Loucy (cell line): ENCODE data around the gene STX18.

Experiments used
- H2AFZ ChIP-seq: fragments of 200-600 bp; sonication (generic); 2 replicates; pipeline ENCODE4 v1.6.0; 2016; ENCODE audit warnings: antibody characterized with exemption, mild to moderate bottlenecking, low read length, moderate library complexity
- H3F3A ChIP-seq: fragments of 200-600 bp; 2 replicates; pipeline ENCODE4 v1.6.0; 2016; ENCODE audit warnings: antibody characterized with exemption, low read depth, mild to moderate bottlenecking
- H3K27me3 ChIP-seq: fragments of 200-600 bp; sonication (generic); 2 replicates; pipeline ENCODE4 v1.6.1; 2014; ENCODE audit warnings: low read length, mild to moderate bottlenecking; ENCODE audit not compliant: insufficient read depth, poor library complexity, severe bottlenecking
- H3K36me3 ChIP-seq: fragments of 200-600 bp; sonication (generic); 2 replicates; pipeline ENCODE4 v1.6.1; 2016; ENCODE audit warnings: low read length; ENCODE audit not compliant: insufficient read depth
- H3K4me1 ChIP-seq: fragments of 200-600 bp; sonication (generic); 2 replicates; pipeline ENCODE4 v1.5.1; 2014; ENCODE audit warnings: low read length, mild to moderate bottlenecking; ENCODE audit not compliant: insufficient read depth, poor library complexity, severe bottlenecking
- H3K4me2 ChIP-seq: fragments of 200-600 bp; sonication (generic); 2 replicates; pipeline ENCODE4 v1.6.0; 2014; ENCODE audit warnings: antibody characterized with exemption, low read length, low read depth, mild to moderate bottlenecking; ENCODE audit not compliant: poor library complexity, severe bottlenecking
- H3K4me3 ChIP-seq: fragments of 200-600 bp; sonication (generic); 2 replicates; pipeline ENCODE4 v1.5.1; 2014; ENCODE audit warnings: low read length, mild to moderate bottlenecking, mixed read lengths; ENCODE audit not compliant: poor library complexity, severe bottlenecking
- H3K79me2 ChIP-seq: fragments of 200-600 bp; sonication (generic); 2 replicates; pipeline ENCODE4 v1.6.1; 2014; ENCODE audit warnings: low read length; ENCODE audit not compliant: insufficient read depth
- H3K9ac ChIP-seq: fragments of 200-600 bp; sonication (generic); 2 replicates; pipeline ENCODE4 v1.6.0; 2014; ENCODE audit warnings: mild to moderate bottlenecking, low read depth, low read length, moderate library complexity; ENCODE audit not compliant: poor library complexity, severe bottlenecking
- H3K9me2 ChIP-seq: fragments of 200-600 bp; sonication (generic); replicated peaks from 2 replicates; pipeline ENCODE4 v1.6.1; 2016; ENCODE audit warnings: low read depth, low read length, mixed read lengths
- H3K9me3 ChIP-seq: fragments of 200-600 bp; sonication (generic); 2 replicates; pipeline ENCODE4 v1.6.1; 2014; ENCODE audit warnings: mild to moderate bottlenecking, antibody characterized with exemption, low read length, low read depth; ENCODE audit not compliant: insufficient read depth
- H4K20me1 ChIP-seq: fragments of 200-600 bp; sonication (generic); 2 replicates; pipeline ENCODE4 v1.6.0; 2014; ENCODE audit warnings: antibody characterized with exemption, low read length, mild to moderate bottlenecking; ENCODE audit not compliant: insufficient read depth, poor library complexity, severe bottlenecking
- EZH2phosphoT487 ChIP-seq: fragments of 200-600 bp; IDR thresholded peaks from 2 replicates; pipeline ENCODE4 v1.6.1; 2018; ENCODE audit warnings: antibody characterized with exemption, mild to moderate bottlenecking, moderate library complexity, borderline replicate concordance
- TF ChIP-seq, protein P1 (sequence below): fragments of 200-600 bp; sonication (generic); conservative IDR thresholded peaks from 2 replicates; pipeline ENCODE4 v1.5.1; 2014; ENCODE audit warnings: mild to moderate bottlenecking, antibody characterized with exemption, low read length

Gene STX18

GRCh38 chr4:4425696-4426095 lies 116.2 kb downstream of the STX18 start:
- no peaks in the 10 kb centered on the region for H3K27me3 ChIP-seq
- no peak overlapping the region for H2AFZ ChIP-seq
- no peak overlapping the region for H3K9ac ChIP-seq
- H3F3A ChIP-seq, result no peaks in the 10 kb centered on the region
- H3K36me3 ChIP-seq, result peaks cover 7% of the 10 kb centered on the region; the same call in 1 of the 2 replicates
- no peaks in the 10 kb centered on the region for H3K9me2 ChIP-seq
- no peaks in the 10 kb centered on the region for H3K79me2 ChIP-seq
- no peaks in the 10 kb centered on the region for H3K9me3 ChIP-seq
- TF ChIP-seq, protein P1, sequence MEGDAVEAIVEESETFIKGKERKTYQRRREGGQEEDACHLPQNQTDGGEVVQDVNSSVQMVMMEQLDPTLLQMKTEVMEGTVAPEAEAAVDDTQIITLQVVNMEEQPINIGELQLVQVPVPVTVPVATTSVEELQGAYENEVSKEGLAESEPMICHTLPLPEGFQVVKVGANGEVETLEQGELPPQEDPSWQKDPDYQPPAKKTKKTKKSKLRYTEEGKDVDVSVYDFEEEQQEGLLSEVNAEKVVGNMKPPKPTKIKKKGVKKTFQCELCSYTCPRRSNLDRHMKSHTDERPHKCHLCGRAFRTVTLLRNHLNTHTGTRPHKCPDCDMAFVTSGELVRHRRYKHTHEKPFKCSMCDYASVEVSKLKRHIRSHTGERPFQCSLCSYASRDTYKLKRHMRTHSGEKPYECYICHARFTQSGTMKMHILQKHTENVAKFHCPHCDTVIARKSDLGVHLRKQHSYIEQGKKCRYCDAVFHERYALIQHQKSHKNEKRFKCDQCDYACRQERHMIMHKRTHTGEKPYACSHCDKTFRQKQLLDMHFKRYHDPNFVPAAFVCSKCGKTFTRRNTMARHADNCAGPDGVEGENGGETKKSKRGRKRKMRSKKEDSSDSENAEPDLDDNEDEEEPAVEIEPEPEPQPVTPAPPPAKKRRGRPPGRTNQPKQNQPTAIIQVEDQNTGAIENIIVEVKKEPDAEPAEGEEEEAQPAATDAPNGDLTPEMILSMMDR, result no peak
- TF ChIP-seq EZH2phosphoT487, result no peak
- H3K4me2 ChIP-seq, result no peak overlapping the region
- H3K4me3 ChIP-seq, result no peak overlapping the region
- peaks cover 3% of the 10 kb centered on the region for H3K4me1 ChIP-seq
- no peaks in the 10 kb centered on the region for H4K20me1 ChIP-seq

GRCh38 chr4:4425119-4425690 lies 116.6 kb downstream of the STX18 start:
- H3K9me3 ChIP-seq, result no peaks in the 10 kb centered on the region
- no peak overlapping the region for H3K9ac ChIP-seq
- H3K4me2 ChIP-seq, result no peak overlapping the region
- no peak overlapping the region for H3K4me3 ChIP-seq
- no peaks in the 10 kb centered on the region for H3F3A ChIP-seq
- no peak for TF ChIP-seq EZH2phosphoT487
- H3K27me3 ChIP-seq, result no peaks in the 10 kb centered on the region
- peaks cover under 1% of the 10 kb centered on the region for H3K4me1 ChIP-seq
- no peak overlapping the region for H2AFZ ChIP-seq
- no peaks in the 10 kb centered on the region for H4K20me1 ChIP-seq
- no peaks in the 10 kb centered on the region for H3K79me2 ChIP-seq
- no peaks in the 10 kb centered on the region for H3K9me2 ChIP-seq
- peaks cover 12% of the 10 kb centered on the region; the same call in 1 of the 2 replicates for H3K36me3 ChIP-seq

DNA sequence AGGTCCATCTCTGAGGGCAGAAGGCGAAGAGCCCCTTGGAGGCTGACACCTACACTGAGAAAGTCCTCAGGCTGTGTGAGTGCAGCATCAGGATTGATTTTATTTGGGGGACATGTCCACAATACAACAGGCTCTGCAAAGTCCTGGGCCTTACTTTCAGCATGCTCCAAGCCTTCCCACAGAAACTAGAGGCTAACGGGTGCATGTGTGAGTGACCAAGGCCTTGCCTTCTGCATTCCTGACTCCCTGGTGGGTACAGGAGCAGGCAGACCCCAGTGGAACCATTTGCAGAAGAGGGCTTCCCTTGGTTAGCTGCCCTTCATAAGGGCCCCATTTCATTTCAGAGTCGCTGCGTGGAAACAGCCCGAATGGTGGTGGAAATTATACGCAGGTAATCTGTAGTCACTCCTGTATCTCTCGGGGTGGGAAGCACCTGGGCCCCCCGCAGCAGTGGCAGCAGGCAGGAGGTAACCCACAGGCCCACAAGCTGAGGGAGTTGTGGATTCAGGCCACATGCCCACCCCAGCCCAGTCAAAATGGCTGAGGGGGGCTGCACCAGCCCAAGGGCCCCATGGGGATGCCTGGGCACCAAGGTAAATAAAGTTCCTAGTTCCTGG lies 117.2 kb downstream of the STX18 start:
- H3K9me3 ChIP-seq, result no peaks in the 10 kb centered on the region
- H4K20me1 ChIP-seq, result no peaks in the 10 kb centered on the region
- H3F3A ChIP-seq, result no peaks in the 10 kb centered on the region
- TF ChIP-seq EZH2phosphoT487, result no peak
- TF ChIP-seq, protein P1, result no peak
- H3K36me3 ChIP-seq, result peaks cover 18% of the 10 kb centered on the region; the same call in 1 of the 2 replicates
- H3K9ac ChIP-seq, result no peak overlapping the region
- no peak overlapping the region for H2AFZ ChIP-seq
- no peaks in the 10 kb centered on the region for H3K4me1 ChIP-seq
- H3K79me2 ChIP-seq, result no peaks in the 10 kb centered on the region
- no peak overlapping the region for H3K4me2 ChIP-seq
- no peak overlapping the region for H3K4me3 ChIP-seq
- no peaks in the 10 kb centered on the region for H3K27me3 ChIP-seq
- H3K9me2 ChIP-seq, result no peaks in the 10 kb centered on the region
